CD4-positive, alpha-beta T cell (primary cell): ENCODE results near the gene GULP1. TPM values are rescaled to one million over a fixed set of nuclear protein-coding genes. Genes with fewer than 3 reads are reported as not detected.

ENCODE experiments used
- ATAC-seq: fragments of 200-7000 bp; cut with Tn5 transposase; one replicate; pipeline ENCODE4 v1.10.0; 2022; ENCODE audit warnings: mild to moderate bottlenecking; ENCODE audit not compliant: poor library complexity
- CTCF ChIA-PET: fragments of 350-600 bp; sonication (Branson Sonifier 250); formaldehyde crosslinking; loops from one replicate; lab custom pipeline; 2021; ENCODE audit warnings: antibody characterized with exemption, inconsistent platforms; lab: Charles Lee
- POLR2A ChIA-PET: fragments of 350-600 bp; sonication (Branson Sonifier 250); formaldehyde crosslinking; loops from one replicate; lab custom pipeline; 2021; ENCODE audit warnings: antibody characterized with exemption, inconsistent platforms; lab: Charles Lee
- DNase-seq, 14 experiments: peaks; one replicate each; pipeline ENCODE4 v3.0.0-alpha.2; 2013 to 2020; ENCODE audit warnings: mixed read lengths in 2 of 14
- H3K27ac ChIP-seq, 2 donors: one replicate each; pipeline versions ENCODE4 v1.5.1 to v1.7.0; 2013; ENCODE audit warnings: low read length in 2 of 2, low read depth in 1 of 2, mild to moderate bottlenecking in 1 of 2
- H3K27me3 ChIP-seq, 2 experiments: 1 replicate in 1 of 2; 2 replicates in 1 of 2; pipeline versions ENCODE4 v1.6.1 to v1.7.0; 2013; ENCODE audit warnings: low read length in 2 of 2, control low read depth in 1 of 2, mild to moderate bottlenecking in 1 of 2, moderate library complexity in 1 of 2; ENCODE audit not compliant: insufficient read depth in 2 of 2, control insufficient read depth in 1 of 2
- H3K36me3 ChIP-seq: one replicate; pipeline ENCODE4 v1.6.1; 2013; ENCODE audit warnings: low read length, control low read depth; ENCODE audit not compliant: insufficient read depth
- H3K4me1 ChIP-seq: one replicate; pipeline ENCODE4 v1.6.1; 2013; ENCODE audit warnings: low read length, control low read depth; ENCODE audit not compliant: insufficient read depth
- H3K4me3 ChIP-seq: one replicate; pipeline ENCODE4 v1.5.1; 2013; ENCODE audit warnings: mild to moderate bottlenecking, low read length, moderate library complexity
- H3K9me3 ChIP-seq, 2 experiments: 1 replicate in 1 of 2; 2 replicates in 1 of 2; pipeline versions ENCODE4 v1.6.1 to v1.7.0; 2013; ENCODE audit warnings: low read length in 2 of 2, mild to moderate bottlenecking in 2 of 2, control low read depth in 1 of 2, moderate library complexity in 1 of 2; ENCODE audit not compliant: control insufficient read depth in 1 of 2, insufficient read depth in 1 of 2
- H3K27ac Mint-ChIP-seq: one replicate; pipeline ENCODE4 v1.8.0; 2020; ENCODE audit warnings: mixed read lengths
- H3K27me3 Mint-ChIP-seq: one replicate; pipeline ENCODE4 v1.8.0; 2021; ENCODE audit warnings: mixed read lengths
- H3K36me3 Mint-ChIP-seq: one replicate; pipeline ENCODE4 v1.8.0; 2021; ENCODE audit warnings: low read depth, mixed read lengths
- H3K4me1 Mint-ChIP-seq: one replicate; pipeline ENCODE4 v1.8.0; 2021; ENCODE audit warnings: low read depth, mixed read lengths
- H3K4me3 Mint-ChIP-seq: one replicate; pipeline ENCODE4 v1.8.0; 2020; ENCODE audit warnings: mild to moderate bottlenecking, mixed read lengths
- H3K9me3 Mint-ChIP-seq: one replicate; pipeline ENCODE4 v1.8.0; 2020; ENCODE audit warnings: mixed read lengths
- CTCF ChIP-seq: fragments of 200-600 bp; IDR thresholded peaks from one replicate; pipeline ENCODE4 v1.8.0; 2022; ENCODE audit warnings: antibody characterized with exemption, mild to moderate bottlenecking
- intact Hi-C, 2 experiments: fragments of 100-400 bp; cut with DNase I in 1 of 2; cut with micrococcal nuclease in 1 of 2; formaldehyde crosslinking; loops; one replicate each; pipeline versions ENCODE4 v1.15.1 to v1.9.0; 2023 to 2025; cut with DNase I, micrococcal nuclease
- total RNA-seq, 174 experiments: library from RNA in 2 of 174; stranded (reverse) in 2 of 174; gene quantifications; one replicate each; pipeline ENCODE4 v1.2.3 and lab custom pipeline; 2021 to 2026

GULP1 gene
- total RNA-seq, 2 experiments from 2014 or later = not detected

GRCh38 chr2:188256420-188256819 is 35.3 kb upstream of the GULP1 start:
- Mint-ChIP-seq H3K27ac (no peak overlapping the region), H3K27me3 (no peaks in the 10 kb centered on the region), H3K9me3 (peaks cover 2% of the 10 kb centered on the region), H3K4me1 (no peaks in the 10 kb centered on the region), H3K36me3 (no peaks in the 10 kb centered on the region), H3K4me3 (no peak overlapping the region)
- H3K9me3 ChIP-seq = peaks cover 0 to 3% of the 10 kb centered on the region in 2 experiments
- no peak for TF ChIP-seq CTCF
- intact Hi-C loops = no loop called here
- no peaks in the 10 kb centered on the region for H3K4me1 ChIP-seq
- CTCF ChIA-PET = interaction anchor here (0.6 kb wide), 1 partner anchor 258 kb away, joined by 3 read pairs; no protein-coding TSS in a partner anchor
- POLR2A ChIA-PET = no interaction called here
- H3K4me3 ChIP-seq = no peak overlapping the region
- no peaks in the 10 kb centered on the region for H3K27me3 ChIP-seq
- H3K27ac ChIP-seq = no peak overlapping the region
- no peak for DNase-seq
- no peaks in the 10 kb centered on the region for H3K36me3 ChIP-seq
- no peak for ATAC-seq

- no peak for DNase-seq
- intact Hi-C loops = no loop called here
- no peak for ATAC-seq
- Mint-ChIP-seq H3K36me3 (no peaks in the 10 kb centered on the region), H3K9me3 (peaks cover 1% of the 10 kb centered on the region), H3K4me3 (no peak overlapping the region), H3K4me1 (no peaks in the 10 kb centered on the region), H3K27ac (no peak overlapping the region), H3K27me3 (no peaks in the 10 kb centered on the region)
- CTCF ChIA-PET = no interaction called here
- H3K9me3 ChIP-seq = peaks cover 0 to 3% of the 10 kb centered on the region in 2 experiments
- H3K27me3 ChIP-seq = no peaks in the 10 kb centered on the region
- no peak overlapping the region for H3K27ac ChIP-seq
- no peak for TF ChIP-seq CTCF
- no peaks in the 10 kb centered on the region for H3K36me3 ChIP-seq
- H3K4me1 ChIP-seq = no peaks in the 10 kb centered on the region
- POLR2A ChIA-PET = no interaction called here
- no peak overlapping the region for H3K4me3 ChIP-seq
Observed at GRCh38 chr2:188265315-188265714, 26.4 kb upstream of the GULP1 start.

- POLR2A ChIA-PET = no interaction called here
- intact Hi-C loops = no loop called here
- DNase-seq (no peak), ATAC-seq (no peak)
- Histone ChIP-seq H3K4me3 (no peak overlapping the region), H3K36me3 (no peaks in the 10 kb centered on the region), H3K27ac (no peak overlapping the region), H3K9me3 (no peaks in the 10 kb centered on the region), H3K4me1 (no peaks in the 10 kb centered on the region), H3K27me3 (no peaks in the 10 kb centered on the region)
- Mint-ChIP-seq H3K4me1 (no peaks in the 10 kb centered on the region), H3K4me3 (no peak overlapping the region), H3K9me3 (no peaks in the 10 kb centered on the region), H3K27me3 (no peaks in the 10 kb centered on the region), H3K36me3 (no peaks in the 10 kb centered on the region), H3K27ac (no peak overlapping the region)
- CTCF ChIA-PET = interaction anchor here (0.6 kb wide), 1 partner anchor 506 kb away, joined by 6 read pairs; no protein-coding TSS in a partner anchor
- no peak for TF ChIP-seq CTCF
Observed at GRCh38 chr2:188267776-188268175, 23.9 kb upstream of the GULP1 start.
